Neural cell (in vitro differentiated cells): ENCODE measurements around the gene ATAD2B.

Source experiments
- CTCF ChIP-seq: fragments of 450-650 bp; IDR thresholded peaks from 2 replicates; pipeline ENCODE4 v1.5.1; 2014; ENCODE audit warnings: antibody characterized with exemption, mild to moderate bottlenecking, moderate library complexity; ENCODE audit not compliant: poor library complexity, severe bottlenecking
- EP300 ChIP-seq: fragments of 450-650 bp; conservative IDR thresholded peaks from 2 replicates; pipeline ENCODE4 v1.6.1; 2014; ENCODE audit warnings: antibody characterized with exemption, mild to moderate bottlenecking, moderate library complexity; ENCODE audit not compliant: poor library complexity, severe bottlenecking
- EZH2 ChIP-seq: fragments of 200-600, 300-800 bp; shearing (Covaris generic), sonication (generic); IDR thresholded peaks from 2 replicates; pipeline ENCODE4 v1.6.1; 2014; ENCODE audit warnings: antibody characterized with exemption, low read length, borderline replicate concordance, mild to moderate bottlenecking; ENCODE audit not compliant: insufficient read depth, poor library complexity, severe bottlenecking
- POLR2AphosphoS5 ChIP-seq: IDR thresholded peaks from 2 replicates; pipeline ENCODE4 v1.6.1; 2012
- RAD21 ChIP-seq: fragments of 450-650 bp; conservative IDR thresholded peaks from 2 replicates; pipeline ENCODE4 v1.6.1; 2014; ENCODE audit warnings: antibody characterized with exemption, mild to moderate bottlenecking, moderate library complexity
- REST ChIP-seq: IDR thresholded peaks from 2 replicates; pipeline ENCODE4 v1.6.1; 2012; ENCODE audit warnings: borderline replicate concordance

- TF ChIP-seq CTCF (no peak), REST (no peak), RAD21 (no peak), POLR2AphosphoS5 (no peak), EZH2 (no peak), EP300 (no peak)
Observed at GRCh38 chr2:23925702-23926289, 1.1 kb downstream of the ATAD2B start.
